NCI-H446 treated with DMSO at 0.1 percent for 48 hours (cell line): ENCODE results near the gene WNK1.

Experiments
- DNase-seq: peaks from one replicate; lab custom pipeline; 2025; lab: John Stamatoyannopoulos, UW

WNK1 gene

GRCh38 chr12:951176-951575, 198.8 kb downstream of the WNK1 start:
- no peak for DNase-seq

- DNase-seq, result peak; percentile 67
Measured at GRCh38 chr12:953776-954175, 201.4 kb downstream of the WNK1 start.

GRCh38 chr12:954741-955140, 202.4 kb downstream of the WNK1 start:
- no peak for DNase-seq

- DNase-seq, result no peak
Measured at GRCh38 chr12:955939-956338, 203.6 kb downstream of the WNK1 start.

GRCh38 chr12:958588-959123, 206.3 kb downstream of the WNK1 start:
- no peak for DNase-seq
